WI38 (cell line): Measurements from ENCODE around the gene RPS24.

Experiments
- H3K4me3 ChIP-seq: 2 replicates; pipeline ENCODE4 v1.5.1; 2011; ENCODE audit warnings: low read depth, mild to moderate bottlenecking, control low read depth, low read length
- CTCF ChIP-seq: IDR thresholded peaks from 2 replicates; pipeline ENCODE4 v1.5.1; 2012; ENCODE audit warnings: low read depth, mild to moderate bottlenecking, control low read depth, low read length

RPS24 gene

GRCh38 chr10:78013564-78013963 lies 20.1 kb upstream of the RPS24 start:
- no peak for TF ChIP-seq CTCF
- H3K4me3 ChIP-seq = no peak overlapping the region

GRCh38 chr10:78015546-78015945 lies 18.1 kb upstream of the RPS24 start:
- no peak for TF ChIP-seq CTCF
- no peak overlapping the region for H3K4me3 ChIP-seq

GRCh38 chr10:78017856-78018255 lies 15.8 kb upstream of the RPS24 start:
- H3K4me3 ChIP-seq = no peak overlapping the region
- no peak for TF ChIP-seq CTCF

- no peak for TF ChIP-seq CTCF
- no peak overlapping the region for H3K4me3 ChIP-seq
These were observed 14.4 kb upstream of the RPS24 start for GRCh38 chr10:78019264-78019663.

- H3K4me3 ChIP-seq = no peak overlapping the region
- TF ChIP-seq CTCF = no peak
These were observed 12.5 kb upstream of the RPS24 start for GRCh38 chr10:78021201-78021600.

- H3K4me3 ChIP-seq = no peak overlapping the region
- no peak for TF ChIP-seq CTCF
These were observed 9.9 kb upstream of the RPS24 start for GRCh38 chr10:78023741-78024140.

GRCh38 chr10:78025685-78026364 lies 7.8 kb upstream of the RPS24 start:
- no peak for TF ChIP-seq CTCF
- no peak overlapping the region for H3K4me3 ChIP-seq
